Left lung (tissue), 10 donors: ENCODE data around the gene NUDT14. TPM values are rescaled to one million over a fixed set of nuclear protein-coding genes. Genes with fewer than 3 reads are reported as not detected.

ENCODE experiments used
- ATAC-seq: fragments of 200-7000 bp; cut with Tn5 transposase; one replicate; pipeline ENCODE4 v1.9.1; 2020; ENCODE audit warnings: moderate library complexity
- DNase-seq, 4 donors: peaks; one replicate each; pipeline ENCODE4 v3.0.0-alpha.2; 2013 to 2020
- H3K27ac ChIP-seq, 2 donors: fragments of 200-600 bp; sonication (generic) in 1 of 2; one replicate each; pipeline versions ENCODE4 v1.5.0 to v1.8.0; 2020 to 2021
- H3K27me3 ChIP-seq, 2 donors: fragments of 200-600 bp; sonication (generic) in 1 of 2; one replicate each; pipeline versions ENCODE4 v1.5.0 to v1.8.0; 2020 to 2021
- H3K36me3 ChIP-seq, 2 donors: fragments of 200-600 bp; sonication (generic) in 1 of 2; one replicate each; pipeline versions ENCODE4 v1.5.0 to v1.8.0; 2020 to 2021
- H3K4me1 ChIP-seq, 2 donors: fragments of 200-600 bp; one replicate each; pipeline ENCODE4 v1.8.0; 2021
- H3K4me3 ChIP-seq, 2 donors: fragments of 200-600 bp; sonication (generic) in 1 of 2; one replicate each; pipeline versions ENCODE4 v1.5.0 to v1.8.0; 2020 to 2021; ENCODE audit warnings: mild to moderate bottlenecking in 1 of 2
- H3K9me3 ChIP-seq, 2 donors: fragments of 200-600 bp; sonication (generic) in 1 of 2; one replicate each; pipeline versions ENCODE4 v1.5.0 to v1.8.0; 2020 to 2021
- intact Hi-C, 2 donors: fragments of 100-400 bp; cut with DNase I; formaldehyde crosslinking; loops; one replicate each; pipeline versions ENCODE4 v1.11.2 to v1.14.2; 2022
- polyA plus RNA-seq, 6 donors: library from polyadenylated mRNA; unstranded; fragments of 120-200 nt; gene quantifications; one replicate each; pipeline ENCODE4 v1.2.1, GENCODE V29; 2013; ENCODE audit not compliant: insufficient read length in 6 of 6
- total RNA-seq, 2 donors: library from RNA; stranded (reverse); fragmentation: NEBNext Ultra II Directional; extraction: Animal tissue kit (Norgen Biotek cat#: 25700); gene quantifications; one replicate each; pipeline ENCODE4 v1.2.1, GENCODE V29; 2021
- TF ChIP-seq, protein P1 (sequence below), 2 donors: fragments of 200-600 bp; sonication (generic) in 1 of 2; IDR thresholded peaks; one replicate each; pipeline versions ENCODE4 v1.5.0 to v1.8.0; 2021; ENCODE audit warnings: antibody characterized with exemption in 2 of 2
- donor health status: DM: no; HTN: yes; CAD: no.
- donor health status: DM: no; HTN: no; CAD: no.

The NUDT14 gene
- total and polyA plus RNA-seq, 8 donors: 22.4 to 77.5 (median 34.7) TPM

- no peak overlapping the region for H3K27ac ChIP-seq
Measured at GRCh38 chr14:105154476-105154871, 26.6 kb downstream of the NUDT14 start.

DNA sequence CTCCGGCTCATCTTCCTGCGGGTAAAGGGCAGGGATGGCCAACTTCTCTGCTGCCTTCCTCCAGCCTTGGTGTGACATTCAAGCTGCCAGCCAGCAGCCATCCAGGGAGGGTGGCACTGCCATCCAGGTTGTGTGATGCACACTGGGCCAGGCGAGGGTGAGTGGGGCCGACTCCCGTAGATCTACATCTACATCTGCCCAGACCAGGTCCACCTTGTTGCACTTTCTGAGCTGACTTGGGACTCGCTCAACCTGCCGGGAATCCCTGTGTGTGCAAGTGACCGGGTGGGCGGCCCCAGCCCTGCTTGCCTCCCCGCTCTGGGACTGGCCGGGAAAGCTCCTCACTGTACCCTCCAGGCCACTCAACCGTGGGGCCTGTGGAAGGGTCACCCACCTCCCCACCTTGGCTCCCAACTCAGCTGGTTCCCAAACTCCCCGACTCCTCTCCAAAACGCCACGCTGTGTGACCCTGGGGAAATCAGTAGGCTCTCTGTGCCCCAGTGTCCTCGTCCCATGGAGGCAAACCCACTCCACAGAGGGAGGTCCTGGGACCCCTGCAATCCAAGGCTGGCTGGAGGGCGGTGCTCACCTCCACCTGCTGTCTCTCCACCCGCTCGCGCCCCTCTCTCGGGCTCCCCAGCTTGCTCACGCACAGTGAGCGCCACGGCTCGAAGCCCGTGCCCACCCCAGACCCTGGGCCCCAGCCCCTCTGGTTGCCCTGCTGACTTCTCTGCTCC lies 27.2 kb downstream of the NUDT14 start:
- no peak for ATAC-seq
- TF ChIP-seq, protein P1, sequence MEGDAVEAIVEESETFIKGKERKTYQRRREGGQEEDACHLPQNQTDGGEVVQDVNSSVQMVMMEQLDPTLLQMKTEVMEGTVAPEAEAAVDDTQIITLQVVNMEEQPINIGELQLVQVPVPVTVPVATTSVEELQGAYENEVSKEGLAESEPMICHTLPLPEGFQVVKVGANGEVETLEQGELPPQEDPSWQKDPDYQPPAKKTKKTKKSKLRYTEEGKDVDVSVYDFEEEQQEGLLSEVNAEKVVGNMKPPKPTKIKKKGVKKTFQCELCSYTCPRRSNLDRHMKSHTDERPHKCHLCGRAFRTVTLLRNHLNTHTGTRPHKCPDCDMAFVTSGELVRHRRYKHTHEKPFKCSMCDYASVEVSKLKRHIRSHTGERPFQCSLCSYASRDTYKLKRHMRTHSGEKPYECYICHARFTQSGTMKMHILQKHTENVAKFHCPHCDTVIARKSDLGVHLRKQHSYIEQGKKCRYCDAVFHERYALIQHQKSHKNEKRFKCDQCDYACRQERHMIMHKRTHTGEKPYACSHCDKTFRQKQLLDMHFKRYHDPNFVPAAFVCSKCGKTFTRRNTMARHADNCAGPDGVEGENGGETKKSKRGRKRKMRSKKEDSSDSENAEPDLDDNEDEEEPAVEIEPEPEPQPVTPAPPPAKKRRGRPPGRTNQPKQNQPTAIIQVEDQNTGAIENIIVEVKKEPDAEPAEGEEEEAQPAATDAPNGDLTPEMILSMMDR (IDR thresholded peaks at IDR 0.05): no peak
- no peak overlapping the region for H3K27ac ChIP-seq
- H3K27me3 ChIP-seq: no peaks in the 10 kb centered on the region
- DNase-seq: peak in 1 of 4 donors; percentile 65
- intact Hi-C loops: no loop called here
- no peak overlapping the region for H3K4me3 ChIP-seq
- no peaks in the 10 kb centered on the region for H3K9me3 ChIP-seq
- H3K4me1 ChIP-seq: no peaks in the 10 kb centered on the region
- H3K36me3 ChIP-seq: peaks cover 0 to 26% of the 10 kb centered on the region in 2 donors

More at GRCh38 chr14:105154476-105154871, 26.6 kb downstream of the NUDT14 start:
- intact Hi-C loops: no loop called here
- no peaks in the 10 kb centered on the region for H3K27me3 ChIP-seq
- no peaks in the 10 kb centered on the region for H3K4me1 ChIP-seq
- ATAC-seq (no peak), DNase-seq (peak in 1 of 4 donors; percentile 71)
- peaks cover 0 to 26% of the 10 kb centered on the region in 2 donors for H3K36me3 ChIP-seq
- TF ChIP-seq, protein P1 (IDR thresholded peaks at IDR 0.05): no peak
- no peaks in the 10 kb centered on the region for H3K9me3 ChIP-seq
- no peak overlapping the region for H3K4me3 ChIP-seq

DNA sequence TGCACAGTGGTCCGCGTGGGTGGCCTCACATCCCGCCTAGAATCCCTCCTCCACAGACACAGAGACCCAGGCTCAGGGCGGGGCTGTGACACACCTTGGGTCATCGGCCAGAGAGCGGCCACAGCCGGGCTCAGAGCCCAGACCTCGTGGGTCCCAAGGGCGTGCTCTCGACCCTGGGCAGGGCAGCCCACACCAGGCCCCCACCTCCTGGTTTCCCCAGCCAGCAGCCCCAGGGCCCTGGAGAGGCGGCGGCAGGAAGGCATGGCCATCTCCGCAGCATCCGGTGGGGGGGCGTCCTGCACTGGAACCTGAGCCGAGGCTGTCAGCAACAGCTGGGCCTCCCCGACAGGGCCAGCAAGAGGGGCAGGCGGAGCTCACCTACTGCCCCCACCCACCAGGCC lies 27.8 kb downstream of the NUDT14 start:
- TF ChIP-seq, protein P1 (IDR thresholded peaks at IDR 0.05): no peak
- intact Hi-C loops: no loop called here
- Histone ChIP-seq H3K4me3 (no peak overlapping the region), H3K27ac (peak overlapping the region in 1 of 2 donors; percentile 10), H3K4me1 (no peaks in the 10 kb centered on the region), H3K36me3 (peaks cover 0 to 32% of the 10 kb centered on the region in 2 donors), H3K27me3 (no peaks in the 10 kb centered on the region), H3K9me3 (no peaks in the 10 kb centered on the region)
- DNase-seq (peak in 1 of 4 donors; percentile 81), ATAC-seq (peak; percentile 28)

DNA sequence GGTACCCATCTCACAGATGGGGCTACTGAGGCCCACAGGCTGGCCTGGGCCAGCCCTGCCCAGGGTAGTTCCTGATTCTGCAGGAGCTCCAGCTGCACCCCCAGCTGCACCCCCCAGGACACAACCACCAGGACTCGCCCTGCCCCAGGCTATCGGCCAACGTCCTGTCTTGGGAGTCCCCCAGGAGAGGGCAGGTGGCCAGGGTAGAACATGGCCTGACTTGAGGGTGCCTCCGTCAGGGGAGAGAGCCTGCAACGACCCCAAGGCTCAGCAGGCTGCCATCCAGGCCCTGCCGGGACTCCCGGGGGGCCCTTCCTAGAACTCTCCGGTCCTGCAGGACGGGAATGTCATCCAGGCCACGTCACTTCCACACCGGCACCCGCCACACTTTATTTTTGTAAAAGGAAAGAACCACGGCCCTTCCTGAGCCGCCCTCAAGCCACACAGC lies 28.3 kb downstream of the NUDT14 start:
- TF ChIP-seq, protein P1 (IDR thresholded peaks at IDR 0.05): no peak
- DNase-seq (peak in 1 of 4 donors; percentile 65), ATAC-seq (no peak)
- H3K27me3 ChIP-seq: no peaks in the 10 kb centered on the region
- intact Hi-C loops: no loop called here
- peaks cover 0 to 37% of the 10 kb centered on the region in 2 donors for H3K36me3 ChIP-seq
- H3K27ac ChIP-seq: peak overlapping the region in 1 of 2 donors; percentile 10
- no peak overlapping the region for H3K4me3 ChIP-seq
- H3K4me1 ChIP-seq: no peaks in the 10 kb centered on the region
- H3K9me3 ChIP-seq: no peaks in the 10 kb centered on the region
